Esophagus muscularis mucosa (tissue), 3 donors: Measurements from ENCODE around the gene ARIH1.

Experiments
- CTCF ChIP-seq, 3 experiments: fragments of 200-600 bp in 2 of 3; fragments of 450-650 bp in 1 of 3; sonication (generic) in 2 of 3; IDR thresholded peaks; one replicate each; pipeline ENCODE4 v1.5.1; 2017 to 2019; ENCODE audit warnings: antibody characterized with exemption in 3 of 3, mild to moderate bottlenecking in 2 of 3, moderate library complexity in 1 of 3
- POLR2A ChIP-seq: fragments of 450-650 bp; IDR thresholded peaks from one replicate; pipeline ENCODE4 v1.6.1; 2017; ENCODE audit warnings: antibody characterized with exemption, moderate library complexity, mild to moderate bottlenecking, low read depth
- POLR2AphosphoS5 ChIP-seq, 2 donors: sonication (generic); formaldehyde crosslinking; IDR thresholded peaks; one replicate each; pipeline ENCODE4 v1.6.1; 2017; ENCODE audit warnings: antibody characterized with exemption in 2 of 2

- no peak for TF ChIP-seq CTCF (IDR thresholded peaks at IDR 0.05)
- no peak for TF ChIP-seq POLR2AphosphoS5 (IDR thresholded peaks at IDR 0.05)
- no peak for TF ChIP-seq POLR2A
Observed at GRCh38 chr15:72507402-72508092, 33.4 kb downstream of the ARIH1 start.
